ENCODE measurements around the gene GRAP. TPM values are rescaled to one million over a fixed set of nuclear protein-coding genes. Genes with fewer than 3 reads are reported as not detected.

The GRAP gene
- total RNA-seq, 1 donor from 2014 or later, result 8.5 TPM

DNA sequence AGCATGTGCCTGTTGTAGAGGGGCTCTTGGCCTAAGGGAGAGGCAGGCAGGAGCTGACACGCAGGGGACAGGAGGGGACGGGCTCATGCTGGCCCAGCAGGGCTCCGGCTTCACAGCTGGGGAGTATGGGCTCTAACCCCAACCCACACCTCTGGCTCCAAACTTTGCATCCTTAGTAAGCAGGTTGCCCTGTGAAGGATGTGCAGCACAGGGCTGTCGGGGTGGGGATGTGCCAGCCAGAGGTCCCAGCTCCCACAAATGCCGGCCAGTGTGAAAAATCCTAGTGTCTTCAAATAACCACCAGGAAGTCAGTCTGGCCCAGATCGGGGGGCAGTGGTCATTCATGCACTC, 28.2 kb downstream of the GRAP start:
- intact Hi-C loops (cut with DNase I), result no loop called here
- Histone ChIP-seq H3K4me1 (no peaks in the 10 kb centered on the region), H3K27ac (no peak overlapping the region), H3K36me3 (no peaks in the 10 kb centered on the region), H3K4me3 (no peak overlapping the region), H3K27me3 (ENCODE audit: low read depth) (no peaks in the 10 kb centered on the region), H3K9me3 (no peaks in the 10 kb centered on the region)
- no peak for ATAC-seq
- DNase-seq, result peak; percentile 36
- TF ChIP-seq, protein P1, sequence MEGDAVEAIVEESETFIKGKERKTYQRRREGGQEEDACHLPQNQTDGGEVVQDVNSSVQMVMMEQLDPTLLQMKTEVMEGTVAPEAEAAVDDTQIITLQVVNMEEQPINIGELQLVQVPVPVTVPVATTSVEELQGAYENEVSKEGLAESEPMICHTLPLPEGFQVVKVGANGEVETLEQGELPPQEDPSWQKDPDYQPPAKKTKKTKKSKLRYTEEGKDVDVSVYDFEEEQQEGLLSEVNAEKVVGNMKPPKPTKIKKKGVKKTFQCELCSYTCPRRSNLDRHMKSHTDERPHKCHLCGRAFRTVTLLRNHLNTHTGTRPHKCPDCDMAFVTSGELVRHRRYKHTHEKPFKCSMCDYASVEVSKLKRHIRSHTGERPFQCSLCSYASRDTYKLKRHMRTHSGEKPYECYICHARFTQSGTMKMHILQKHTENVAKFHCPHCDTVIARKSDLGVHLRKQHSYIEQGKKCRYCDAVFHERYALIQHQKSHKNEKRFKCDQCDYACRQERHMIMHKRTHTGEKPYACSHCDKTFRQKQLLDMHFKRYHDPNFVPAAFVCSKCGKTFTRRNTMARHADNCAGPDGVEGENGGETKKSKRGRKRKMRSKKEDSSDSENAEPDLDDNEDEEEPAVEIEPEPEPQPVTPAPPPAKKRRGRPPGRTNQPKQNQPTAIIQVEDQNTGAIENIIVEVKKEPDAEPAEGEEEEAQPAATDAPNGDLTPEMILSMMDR (IDR thresholded peaks at IDR 0.05), result no peak

DNA sequence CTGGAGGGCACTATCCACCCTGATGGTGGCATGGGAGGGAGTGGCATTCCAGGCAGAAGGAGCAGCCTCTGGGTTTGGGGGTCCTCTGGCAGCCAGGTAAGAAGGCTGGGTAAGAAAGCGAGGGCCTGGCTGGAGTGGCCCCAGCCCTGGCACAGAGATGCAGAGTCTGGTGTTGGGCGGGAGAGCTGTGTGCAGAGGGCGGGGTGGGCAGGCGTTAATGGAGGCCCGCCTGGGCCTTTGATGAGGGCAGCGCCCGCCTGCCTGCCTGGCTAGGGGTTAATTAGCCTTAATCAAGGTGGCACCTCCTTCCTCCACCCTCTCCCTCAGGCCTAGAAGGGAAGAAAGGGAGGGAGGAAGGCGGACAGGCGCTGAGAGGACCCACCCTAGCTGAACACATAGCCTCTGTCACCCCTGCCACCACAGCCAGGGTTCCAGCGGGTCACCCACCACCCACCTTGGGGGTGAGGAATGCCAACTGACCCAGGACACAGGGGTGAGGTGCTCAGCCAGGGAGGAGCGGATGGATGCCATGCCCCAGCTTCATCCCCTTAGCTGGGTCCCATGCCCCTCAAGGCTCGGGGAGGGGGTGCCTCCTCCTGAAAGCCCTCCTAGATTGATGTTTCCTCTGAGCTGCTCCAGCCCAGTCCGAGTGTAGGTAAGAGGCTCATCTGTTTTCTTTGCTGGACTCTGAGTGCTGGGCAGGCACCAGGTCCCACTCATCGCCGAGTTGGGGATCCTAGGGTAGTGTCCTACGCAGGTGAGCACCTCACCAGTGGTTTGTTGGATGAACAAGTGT, 28.8 kb downstream of the GRAP start:
- intact Hi-C loops (cut with DNase I), result no loop called here
- DNase-seq (peak; percentile 35), ATAC-seq (no peak)
- Histone ChIP-seq H3K36me3 (no peaks in the 10 kb centered on the region), H3K4me3 (no peak overlapping the region), H3K27ac (no peak overlapping the region), H3K9me3 (no peaks in the 10 kb centered on the region), H3K4me1 (no peaks in the 10 kb centered on the region), H3K27me3 (ENCODE audit: low read depth) (no peaks in the 10 kb centered on the region)
- TF ChIP-seq, protein P1 (IDR thresholded peaks at IDR 0.05), result no peak

DNA sequence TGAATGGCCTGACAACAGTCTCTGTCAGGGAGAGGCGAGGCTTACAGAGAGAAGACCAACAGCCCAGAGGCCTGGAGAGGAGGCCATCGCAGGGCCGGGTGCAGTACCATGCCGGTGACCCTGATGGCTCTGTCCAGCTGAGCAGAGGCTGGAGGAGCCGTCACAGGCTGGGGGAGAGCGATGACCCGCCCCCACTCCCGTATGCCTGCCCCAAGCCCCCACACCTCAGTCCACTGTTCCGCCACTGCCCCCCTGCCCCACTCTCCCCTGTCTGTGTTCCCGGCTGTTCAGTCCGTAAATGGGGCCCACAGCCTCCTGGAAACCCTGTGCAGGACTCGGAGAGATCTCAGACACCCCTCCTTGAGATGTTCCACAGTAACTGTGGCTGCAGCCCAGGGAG, 29.4 kb downstream of the GRAP start:
- Histone ChIP-seq H3K9me3 (no peaks in the 10 kb centered on the region), H3K4me3 (no peak overlapping the region), H3K27me3 (ENCODE audit: low read depth) (no peaks in the 10 kb centered on the region), H3K27ac (no peak overlapping the region), H3K4me1 (no peaks in the 10 kb centered on the region), H3K36me3 (no peaks in the 10 kb centered on the region)
- TF ChIP-seq, protein P1 (IDR thresholded peaks at IDR 0.05), result no peak
- DNase-seq (peak; percentile 17), ATAC-seq (no peak)
- intact Hi-C loops (cut with DNase I), result no loop called here

DNA sequence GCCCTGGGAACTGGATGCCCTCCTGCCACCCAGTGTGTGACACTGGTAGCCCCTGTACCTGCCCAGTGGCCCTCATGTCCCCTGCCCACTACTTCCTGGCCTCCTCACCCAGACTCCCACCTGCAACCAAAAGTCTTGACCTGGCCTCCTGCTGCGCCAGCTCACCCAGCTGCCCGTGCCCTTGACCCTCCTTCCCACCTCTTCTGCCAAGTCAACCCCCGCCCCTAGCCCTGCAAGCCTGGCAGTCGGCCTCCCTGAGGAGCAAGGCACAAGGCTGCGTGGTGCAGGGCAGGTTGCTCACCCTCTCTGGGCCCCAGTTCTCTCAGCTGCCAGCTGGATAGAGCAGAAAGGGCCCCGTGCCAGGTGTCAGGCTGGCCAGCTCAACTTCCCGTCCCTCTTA, 29.9 kb downstream of the GRAP start:
- Histone ChIP-seq H3K4me1 (no peaks in the 10 kb centered on the region), H3K27me3 (ENCODE audit: low read depth) (no peaks in the 10 kb centered on the region), H3K9me3 (no peaks in the 10 kb centered on the region), H3K36me3 (no peaks in the 10 kb centered on the region), H3K27ac (no peak overlapping the region), H3K4me3 (no peak overlapping the region)
- ATAC-seq (no peak), DNase-seq (peak; percentile 30)
- intact Hi-C loops (cut with DNase I), result no loop called here
- TF ChIP-seq, protein P1 (IDR thresholded peaks at IDR 0.05), result no peak

DNA sequence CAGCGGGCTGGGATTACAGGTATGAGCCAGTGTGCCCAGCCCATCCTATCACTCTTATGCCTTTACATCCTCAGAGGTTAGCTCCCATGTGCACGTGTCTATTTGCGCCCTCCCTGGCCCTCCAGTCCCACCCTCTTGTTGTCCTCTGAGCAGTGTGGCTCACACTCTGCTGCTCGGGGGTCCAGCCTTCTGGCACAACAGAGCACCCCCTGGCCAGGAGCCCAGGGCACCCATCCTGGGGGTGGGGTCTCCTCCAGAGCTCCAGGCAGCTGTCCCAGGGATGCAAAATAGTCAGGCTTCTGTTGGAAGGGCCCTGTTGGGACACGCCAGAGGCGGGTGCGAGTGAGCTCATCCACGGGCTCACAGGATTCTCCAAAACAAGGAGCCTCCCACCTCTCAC, 30.5 kb downstream of the GRAP start:
- DNase-seq, result no peak
- TF ChIP-seq, protein P1 (IDR thresholded peaks at IDR 0.05), result no peak
- no peak for ATAC-seq
- Histone ChIP-seq H3K4me1 (no peaks in the 10 kb centered on the region), H3K9me3 (no peaks in the 10 kb centered on the region), H3K27ac (no peak overlapping the region), H3K27me3 (ENCODE audit: low read depth) (no peaks in the 10 kb centered on the region), H3K36me3 (no peaks in the 10 kb centered on the region), H3K4me3 (no peak overlapping the region)
- intact Hi-C loops (cut with DNase I), result no loop called here

Measured in lower lobe of right lung (tissue), 2 donors.